Activated CD8-positive, alpha-beta T cell treated with anti-CD3 and anti-CD28 coated beads for 36 hours (primary cell): ENCODE measurements around the gene ZBTB46. TPM values are rescaled to one million over a fixed set of nuclear protein-coding genes. Genes with fewer than 3 reads are reported as not detected.

ENCODE experiments used
- ATAC-seq: fragments of 200-7000 bp; cut with Tn5 transposase; one replicate; pipeline ENCODE4 v1.10.0; 2021; ENCODE audit warnings: mild to moderate bottlenecking, moderate library complexity
- CTCF ChIA-PET: fragments of 350-600 bp; sonication (Branson Sonifier 250); formaldehyde crosslinking; loops from one replicate; lab custom pipeline; 2021; ENCODE audit warnings: antibody characterized with exemption; lab: Charles Lee
- POLR2A ChIA-PET: fragments of 350-600 bp; sonication (Branson Sonifier 250); formaldehyde crosslinking; loops from one replicate; lab custom pipeline; 2021; ENCODE audit warnings: antibody characterized with exemption; lab: Charles Lee
- DNase-seq: peaks from one replicate; pipeline ENCODE4 v3.0.0-alpha.2; 2020
- H3K27ac Mint-ChIP-seq: one replicate; pipeline ENCODE4 v1.8.0; 2021; ENCODE audit warnings: mild to moderate bottlenecking, mixed read lengths
- H3K27me3 Mint-ChIP-seq: one replicate; pipeline ENCODE4 v1.8.0; 2021; ENCODE audit warnings: mixed read lengths
- H3K36me3 Mint-ChIP-seq: one replicate; pipeline ENCODE4 v1.8.0; 2021; ENCODE audit warnings: low read depth, mixed read lengths
- H3K4me1 Mint-ChIP-seq: one replicate; pipeline ENCODE4 v1.8.0; 2021; ENCODE audit warnings: low read depth, mixed read lengths
- H3K4me3 Mint-ChIP-seq: one replicate; pipeline ENCODE4 v1.8.0; 2021; ENCODE audit warnings: mild to moderate bottlenecking, moderate library complexity, mixed read lengths
- H3K9me3 Mint-ChIP-seq: one replicate; pipeline ENCODE4 v1.8.0; 2021; ENCODE audit warnings: mixed read lengths
- CTCF ChIP-seq: fragments of 200-600 bp; IDR thresholded peaks from one replicate; pipeline ENCODE4 v1.8.0; 2022; ENCODE audit warnings: antibody characterized with exemption, mild to moderate bottlenecking
- intact Hi-C: fragments of 100-400 bp; cut with micrococcal nuclease; formaldehyde crosslinking; loops from one replicate; pipeline ENCODE4 v1.10.0; 2022
- total RNA-seq, 2 experiments: library from RNA; stranded (reverse); gene quantifications; one replicate each; pipeline ENCODE4 v1.2.3, GENCODE V29; 2021

The ZBTB46 gene
- total RNA-seq, 2 experiments from 2014 or later: 0.31 to 0.38 TPM

- TF ChIP-seq CTCF: no peak
- H3K27ac Mint-ChIP-seq: no peak overlapping the region
- ChIA-PET CTCF (interaction anchor here (1.0 to 1.2 kb wide), 3 partner anchors 12 to 32 kb away, joined by 3 read pairs; no protein-coding TSS in a partner anchor), POLR2A (no interaction called here)
- H3K4me1 Mint-ChIP-seq: peaks cover 1% of the 10 kb centered on the region
- intact Hi-C loops: no loop called here
- H3K9me3 Mint-ChIP-seq: no peaks in the 10 kb centered on the region
- H3K27me3 Mint-ChIP-seq: no peaks in the 10 kb centered on the region
- ATAC-seq (no peak), DNase-seq (no peak)
- no peak overlapping the region for H3K4me3 Mint-ChIP-seq
- H3K36me3 Mint-ChIP-seq: no peaks in the 10 kb centered on the region
Observed at GRCh38 chr20:63743210-63743970, 87.7 kb downstream of the ZBTB46 start.

GRCh38 chr20:63742381-63743024 lies 88.6 kb downstream of the ZBTB46 start:
- intact Hi-C loops: no loop called here
- Mint-ChIP-seq H3K36me3 (no peaks in the 10 kb centered on the region), H3K4me1 (peaks cover 1% of the 10 kb centered on the region), H3K27me3 (no peaks in the 10 kb centered on the region), H3K4me3 (no peak overlapping the region), H3K9me3 (no peaks in the 10 kb centered on the region), H3K27ac (no peak overlapping the region)
- DNase-seq (no peak), ATAC-seq (no peak)
- no peak for TF ChIP-seq CTCF
- CTCF ChIA-PET: no interaction called here
- POLR2A ChIA-PET: interaction anchor here (1.0 to 1.1 kb wide), 2 partner anchors 16 to 34 kb away, joined by 3 to 4 read pairs; no protein-coding TSS in a partner anchor

- H3K36me3 Mint-ChIP-seq: no peaks in the 10 kb centered on the region
- no peaks in the 10 kb centered on the region for H3K27me3 Mint-ChIP-seq
- no peak overlapping the region for H3K27ac Mint-ChIP-seq
- ChIA-PET CTCF (interaction anchor here (0.7 kb wide), 1 partner anchor 35 kb away, joined by 3 read pairs; no protein-coding TSS in a partner anchor), POLR2A (interaction anchor here (1.0 to 1.6 kb wide), 5 partner anchors 8 to 43 kb away, joined by 3 to 8 read pairs (median 4); no protein-coding TSS in a partner anchor)
- peaks cover 6% of the 10 kb centered on the region for H3K4me1 Mint-ChIP-seq
- intact Hi-C loops: no loop called here
- no peaks in the 10 kb centered on the region for H3K9me3 Mint-ChIP-seq
- TF ChIP-seq CTCF: no peak
- DNase-seq: no peak
- no peak for ATAC-seq
- H3K4me3 Mint-ChIP-seq: peak overlapping the region; percentile 52
Observed at GRCh38 chr20:63741676-63742380, 89.2 kb downstream of the ZBTB46 start.

- Mint-ChIP-seq H3K9me3 (no peaks in the 10 kb centered on the region), H3K4me3 (peak overlapping the region; percentile 52), H3K36me3 (peaks cover under 1% of the 10 kb centered on the region), H3K27ac (no peak overlapping the region), H3K27me3 (no peaks in the 10 kb centered on the region), H3K4me1 (peaks cover 11% of the 10 kb centered on the region)
- TF ChIP-seq CTCF: no peak
- intact Hi-C loops: no loop called here
- CTCF ChIA-PET: interaction anchor here (0.7 to 1.1 kb wide), 3 partner anchors 34 to 215 kb away, joined by 3 to 4 read pairs (median 3); partner anchors contain the start of gene UCKL1
- no peak for ATAC-seq
- POLR2A ChIA-PET: interaction anchor here (1.2 to 1.6 kb wide), 4 partner anchors 7 to 42 kb away, joined by 4 to 8 read pairs (median 6); no protein-coding TSS in a partner anchor
- no peak for DNase-seq
Observed at GRCh38 chr20:63741354-63741675, 89.7 kb downstream of the ZBTB46 start.
